ENCODE measurements around the gene TIMP3. TPM values are rescaled to one million over a fixed set of nuclear protein-coding genes. Genes with fewer than 3 reads are reported as not detected.

The TIMP3 gene
- total and polyA plus RNA-seq, 2 donors (not counting 1 experiment from before 2014, with no cell fraction given): 242 to 375 TPM

DNA sequence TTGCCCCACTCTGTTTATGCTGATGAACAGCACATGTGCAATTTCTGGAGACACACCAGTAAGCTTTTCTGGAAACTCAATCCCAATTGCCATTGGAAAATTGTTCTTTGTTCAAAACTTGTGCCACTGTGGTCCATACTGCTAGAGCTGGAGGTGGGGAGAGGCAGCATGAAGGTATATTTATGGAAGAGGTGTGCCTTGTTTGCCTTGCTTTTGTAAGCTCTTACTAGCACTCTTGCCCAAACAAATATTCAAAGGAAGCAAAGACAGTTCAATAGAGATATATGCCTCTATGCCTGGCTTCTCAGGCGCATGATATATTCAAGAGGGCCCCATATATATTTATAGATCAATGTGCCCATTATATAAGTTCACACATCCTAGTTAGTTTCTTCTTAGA is 42.7 kb downstream of the TIMP3 start:
- H3K36me3 ChIP-seq (ENCODE audit: control insufficient read depth, insufficient read depth, low read length): peaks cover 1% of the 10 kb centered on the region
- no peak overlapping the region for H3K9ac ChIP-seq (ENCODE audit: insufficient read depth, low read length)
- H3K4me1 ChIP-seq (ENCODE audit: control insufficient read depth, extremely low read depth, insufficient read depth, low read length): peaks cover 2% of the 10 kb centered on the region
- no peaks in the 10 kb centered on the region for H3K9me3 ChIP-seq (ENCODE audit: control insufficient read depth, insufficient read depth, low read depth, low read length)
- H3K4me3 ChIP-seq (replicated peaks in 1 of 4; ENCODE audit: control extremely low read depth in 1 of 4, insufficient read depth in 1 of 4, low read depth in 3 of 4, low read length in 4 of 4): no peak overlapping the region
- H3K4me2 ChIP-seq (ENCODE audit: extremely low read depth, insufficient read depth, low read length): no peak overlapping the region
- no peaks in the 10 kb centered on the region for H3K27me3 ChIP-seq (ENCODE audit: control insufficient read depth, insufficient read depth, low read length)
- H4K20me1 ChIP-seq (ENCODE audit: control insufficient read depth, extremely low read depth, insufficient read depth, low read length): no peaks in the 10 kb centered on the region
- TF ChIP-seq, protein P1, sequence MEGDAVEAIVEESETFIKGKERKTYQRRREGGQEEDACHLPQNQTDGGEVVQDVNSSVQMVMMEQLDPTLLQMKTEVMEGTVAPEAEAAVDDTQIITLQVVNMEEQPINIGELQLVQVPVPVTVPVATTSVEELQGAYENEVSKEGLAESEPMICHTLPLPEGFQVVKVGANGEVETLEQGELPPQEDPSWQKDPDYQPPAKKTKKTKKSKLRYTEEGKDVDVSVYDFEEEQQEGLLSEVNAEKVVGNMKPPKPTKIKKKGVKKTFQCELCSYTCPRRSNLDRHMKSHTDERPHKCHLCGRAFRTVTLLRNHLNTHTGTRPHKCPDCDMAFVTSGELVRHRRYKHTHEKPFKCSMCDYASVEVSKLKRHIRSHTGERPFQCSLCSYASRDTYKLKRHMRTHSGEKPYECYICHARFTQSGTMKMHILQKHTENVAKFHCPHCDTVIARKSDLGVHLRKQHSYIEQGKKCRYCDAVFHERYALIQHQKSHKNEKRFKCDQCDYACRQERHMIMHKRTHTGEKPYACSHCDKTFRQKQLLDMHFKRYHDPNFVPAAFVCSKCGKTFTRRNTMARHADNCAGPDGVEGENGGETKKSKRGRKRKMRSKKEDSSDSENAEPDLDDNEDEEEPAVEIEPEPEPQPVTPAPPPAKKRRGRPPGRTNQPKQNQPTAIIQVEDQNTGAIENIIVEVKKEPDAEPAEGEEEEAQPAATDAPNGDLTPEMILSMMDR (conservative IDR thresholded peaks at IDR 0.05 in 1 of 2, IDR thresholded peaks at IDR 0.05 in 1 of 2; ENCODE audit: low read depth in 1 of 2, low read length in 2 of 2): no peak
- TF ChIP-seq EZH2 (IDR thresholded peaks at IDR 0.05; ENCODE audit: low read length, missing control alignments): no peak
- no peak for DNase-seq (ENCODE audit: low read depth in 2 of 2)
- H3K27ac ChIP-seq (ENCODE audit: insufficient read depth, low read length): no peak overlapping the region
- peaks cover 2% of the 10 kb centered on the region for H3K79me2 ChIP-seq (ENCODE audit: control insufficient read depth, insufficient read depth, low read length)
- H2AFZ ChIP-seq (ENCODE audit: low read length): no peak overlapping the region

DNA sequence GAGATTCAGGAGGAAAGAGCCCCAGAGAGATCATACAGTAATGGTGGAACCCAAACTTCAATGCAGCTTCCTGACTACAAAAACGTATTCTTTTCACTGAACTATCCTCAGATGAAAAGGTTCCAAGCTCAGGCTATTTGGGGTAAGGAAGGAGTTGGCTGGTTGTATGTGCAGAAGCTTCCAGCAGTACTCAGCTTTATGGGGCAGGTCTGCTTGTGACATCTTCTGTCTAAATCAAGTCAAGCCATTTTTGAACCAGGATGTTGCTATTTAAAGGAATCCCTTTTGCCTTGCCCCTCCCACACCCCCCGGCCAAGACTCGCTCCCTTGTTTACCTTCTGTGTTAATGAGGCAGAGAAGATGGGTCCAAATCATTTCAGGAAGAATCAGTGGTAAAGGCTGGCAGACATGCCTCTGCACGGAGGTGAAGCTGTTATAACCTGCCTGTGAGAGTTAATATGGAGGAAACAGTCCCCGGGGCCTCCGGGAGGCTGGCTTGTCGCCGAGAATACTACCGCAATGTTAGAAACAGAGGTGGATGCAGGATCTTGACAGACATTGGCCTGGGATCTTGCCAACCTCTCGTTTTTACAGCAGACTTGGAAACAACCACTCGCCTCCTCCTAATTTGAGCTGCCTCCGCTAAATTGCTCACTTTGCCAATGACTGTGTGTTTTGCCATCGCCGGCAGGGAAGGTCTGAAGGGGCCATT is 45.4 kb downstream of the TIMP3 start:
- Histone ChIP-seq H3K4me2 (ENCODE audit: extremely low read depth, insufficient read depth, low read length) (no peak overlapping the region), H3K4me3 (replicated peaks in 1 of 4; ENCODE audit: control extremely low read depth in 1 of 4, insufficient read depth in 1 of 4, low read depth in 3 of 4, low read length in 4 of 4) (no peak overlapping the region), H3K4me1 (ENCODE audit: control insufficient read depth, extremely low read depth, insufficient read depth, low read length) (peaks cover 2% of the 10 kb centered on the region), H3K79me2 (ENCODE audit: control insufficient read depth, insufficient read depth, low read length) (no peaks in the 10 kb centered on the region), H2AFZ (ENCODE audit: low read length) (no peak overlapping the region), H3K9ac (ENCODE audit: insufficient read depth, low read length) (no peak overlapping the region), H4K20me1 (ENCODE audit: control insufficient read depth, extremely low read depth, insufficient read depth, low read length) (no peaks in the 10 kb centered on the region), H3K36me3 (ENCODE audit: control insufficient read depth, insufficient read depth, low read length) (peaks cover 4% of the 10 kb centered on the region), H3K27me3 (ENCODE audit: control insufficient read depth, insufficient read depth, low read length) (no peaks in the 10 kb centered on the region), H3K27ac (ENCODE audit: insufficient read depth, low read length) (no peak overlapping the region), H3K9me3 (ENCODE audit: control insufficient read depth, insufficient read depth, low read depth, low read length) (no peaks in the 10 kb centered on the region)
- peak in 1 of 2 donors; percentile 63 for DNase-seq (ENCODE audit: low read depth in 2 of 2)
- TF ChIP-seq EZH2 (IDR thresholded peaks at IDR 0.05; ENCODE audit: low read length, missing control alignments): no peak
- TF ChIP-seq, protein P1 (conservative IDR thresholded peaks at IDR 0.05 in 1 of 2, IDR thresholded peaks at IDR 0.05 in 1 of 2; ENCODE audit: low read depth in 1 of 2, low read length in 2 of 2): no peak

DNA sequence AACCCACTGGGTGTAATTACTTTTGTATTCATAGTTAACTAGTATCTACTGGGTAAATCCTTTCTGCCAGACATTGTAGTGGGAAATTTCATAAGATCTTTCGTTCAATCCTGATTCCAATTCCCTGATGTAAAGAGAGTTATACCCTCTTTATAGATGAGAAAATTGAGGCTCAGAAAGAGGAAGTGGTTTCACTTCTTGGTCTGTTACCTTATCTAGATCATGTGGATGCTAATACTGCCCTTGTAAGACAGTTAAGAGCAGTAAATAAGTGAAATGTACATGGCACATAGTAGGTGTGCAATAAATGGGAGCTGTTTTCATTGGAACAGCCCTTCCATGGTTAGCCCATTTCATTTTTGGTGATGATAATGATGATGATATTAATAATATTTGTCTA is 46.7 kb downstream of the TIMP3 start:
- H3K9me3 ChIP-seq (ENCODE audit: control insufficient read depth, insufficient read depth, low read depth, low read length): no peaks in the 10 kb centered on the region
- H3K79me2 ChIP-seq (ENCODE audit: control insufficient read depth, insufficient read depth, low read length): no peaks in the 10 kb centered on the region
- no peaks in the 10 kb centered on the region for H3K4me1 ChIP-seq (ENCODE audit: control insufficient read depth, extremely low read depth, insufficient read depth, low read length)
- TF ChIP-seq, protein P1 (conservative IDR thresholded peaks at IDR 0.05 in 1 of 2, IDR thresholded peaks at IDR 0.05 in 1 of 2; ENCODE audit: low read depth in 1 of 2, low read length in 2 of 2): no peak
- TF ChIP-seq EZH2 (IDR thresholded peaks at IDR 0.05; ENCODE audit: low read length, missing control alignments): no peak
- no peak overlapping the region for H3K4me2 ChIP-seq (ENCODE audit: extremely low read depth, insufficient read depth, low read length)
- H3K27me3 ChIP-seq (ENCODE audit: control insufficient read depth, insufficient read depth, low read length): no peaks in the 10 kb centered on the region
- no peak overlapping the region for H3K9ac ChIP-seq (ENCODE audit: insufficient read depth, low read length)
- H3K27ac ChIP-seq (ENCODE audit: insufficient read depth, low read length): no peak overlapping the region
- DNase-seq (ENCODE audit: low read depth in 2 of 2): no peak
- peaks cover 4% of the 10 kb centered on the region for H3K36me3 ChIP-seq (ENCODE audit: control insufficient read depth, insufficient read depth, low read length)
- H3K4me3 ChIP-seq (replicated peaks in 1 of 4; ENCODE audit: control extremely low read depth in 1 of 4, insufficient read depth in 1 of 4, low read depth in 3 of 4, low read length in 4 of 4): no peak overlapping the region
- no peaks in the 10 kb centered on the region for H4K20me1 ChIP-seq (ENCODE audit: control insufficient read depth, extremely low read depth, insufficient read depth, low read length)
- no peak overlapping the region for H2AFZ ChIP-seq (ENCODE audit: low read length)
